HG03575 (cell line): ENCODE measurements around the gene NMNAT2.

Source experiments
- ATAC-seq: cut with Tn5 transposase; IDR thresholded peaks from one replicate; pipeline ENCODE4 v1.9.1; 2021; ENCODE audit not compliant: unreplicated experiment, insufficient number of reproducible peaks, low FRiP score; ENCODE audit errors: extremely low read depth

NMNAT2 gene

GRCh38 chr1:183210681-183211080, 207.5 kb downstream of the NMNAT2 start:
- ATAC-seq: no peak

GRCh38 chr1:183209533-183210158, 208.5 kb downstream of the NMNAT2 start:
- no peak for ATAC-seq

GRCh38 chr1:183206538-183207122, 211.6 kb downstream of the NMNAT2 start:
- no peak for ATAC-seq

- ATAC-seq: no peak
These were observed 212.9 kb downstream of the NMNAT2 start for GRCh38 chr1:183205196-183205781.

GRCh38 chr1:183203094-183203493, 215.1 kb downstream of the NMNAT2 start:
- no peak for ATAC-seq

- ATAC-seq: no peak
These were observed 217.7 kb downstream of the NMNAT2 start for GRCh38 chr1:183200451-183200850.

- ATAC-seq: no peak
These were observed 218.9 kb downstream of the NMNAT2 start for GRCh38 chr1:183199304-183199703.

- no peak for ATAC-seq
These were observed 219.7 kb downstream of the NMNAT2 start for GRCh38 chr1:183198463-183198862.
